CD4-positive, alpha-beta T cell treated with Interleukin-12 subunit alpha and Interleukin-12 subunit beta, for 1 hour (primary cell): ENCODE data around the gene COL18A1.
A peak's percentile ranks its signal among the peaks of the same experiment; 100 is the strongest.
"Not testable (repeated sequence)": the region's sequence is repeated elsewhere in the genome, so short reads cannot be mapped to it uniquely, and the experiment has no call there.

Source experiments
- DNase-seq: peaks from one replicate; pipeline ENCODE4 v3.0.0-alpha.2; 2020

Gene COL18A1

GRCh38 chr21:45550522-45551210 is 145.7 kb downstream of the COL18A1 start:
- peak; percentile 45 for DNase-seq

GRCh38 chr21:45551316-45551715 is 146.4 kb downstream of the COL18A1 start:
- DNase-seq = peak; percentile 45

- DNase-seq = no peak
Observed at GRCh38 chr21:45551783-45552695, 147.1 kb downstream of the COL18A1 start.

GRCh38 chr21:45552696-45553391 is 147.9 kb downstream of the COL18A1 start:
- DNase-seq = no peak

- peak; percentile 91 for DNase-seq
Observed at GRCh38 chr21:45554477-45555175, 149.7 kb downstream of the COL18A1 start.

- DNase-seq = no peak
Observed at GRCh38 chr21:45555251-45555556, 150.2 kb downstream of the COL18A1 start.

- peak; percentile 63 for DNase-seq
Observed at GRCh38 chr21:45555557-45556301, 150.8 kb downstream of the COL18A1 start.

GRCh38 chr21:45556302-45556644 is 151.3 kb downstream of the COL18A1 start:
- no peak for DNase-seq

GRCh38 chr21:45556645-45557615 is 152.0 kb downstream of the COL18A1 start:
- DNase-seq = no peak

GRCh38 chr21:45557616-45558043 is 152.7 kb downstream of the COL18A1 start:
- no peak for DNase-seq

- DNase-seq = no peak
Observed at GRCh38 chr21:45558044-45558721, 153.2 kb downstream of the COL18A1 start.

- no peak for DNase-seq
Observed at GRCh38 chr21:45559216-45560105, 154.5 kb downstream of the COL18A1 start.

GRCh38 chr21:45560106-45561021 is 155.4 kb downstream of the COL18A1 start:
- no peak for DNase-seq

- DNase-seq = not testable (repeated sequence)
Observed at GRCh38 chr21:45561241-45561640, 156.3 kb downstream of the COL18A1 start.

GRCh38 chr21:45562402-45562801 is 157.4 kb downstream of the COL18A1 start:
- no peak for DNase-seq

- no peak for DNase-seq
Observed at GRCh38 chr21:45562965-45563364, 158.0 kb downstream of the COL18A1 start.
